ENCODE measurements around the gene KCNE3. TPM values are rescaled to one million over a fixed set of nuclear protein-coding genes. Genes with fewer than 3 reads are reported as not detected.

The KCNE3 gene
- total and polyA plus RNA-seq, 9 donors, result 3.1 to 19.9 (median 16.0) TPM

- TF ChIP-seq EP300 (IDR thresholded peaks at IDR 0.05) (no peak), CTCF (IDR thresholded peaks at IDR 0.05) (no peak), POLR2A (IDR thresholded peaks at IDR 0.05) (no peak)
Measured at GRCh38 chr11:74434528-74434927, 32.8 kb downstream of the KCNE3 start.

GRCh38 chr11:74429205-74429604 is 38.1 kb downstream of the KCNE3 start:
- no peaks in the 10 kb centered on the region for H3K4me1 ChIP-seq (ENCODE audit: insufficient read depth)
- TF ChIP-seq EP300 (IDR thresholded peaks at IDR 0.05) (no peak), CTCF (IDR thresholded peaks at IDR 0.05) (no peak), POLR2A (IDR thresholded peaks at IDR 0.05) (no peak)
- no peak for DNase-seq
- H3K27me3 ChIP-seq, result no peaks in the 10 kb centered on the region
- 66 to 74% (median 69%) methylated on average over 2 to 3 of the region's 3 CpGs for WGBS, 3 donors
- H3K36me3 ChIP-seq, result no peaks in the 10 kb centered on the region
- intact Hi-C loops (cut with DNase I), result no loop called here
- H3K27ac ChIP-seq, result no peak overlapping the region
- no peaks in the 10 kb centered on the region for H3K9me3 ChIP-seq
- no peak overlapping the region for H3K4me3 ChIP-seq

More at GRCh38 chr11:74434528-74434927, 32.8 kb downstream of the KCNE3 start:
- 46 to 58% (median 50%) methylated on average over 7 of the region's 7 CpGs for WGBS, 3 donors
- Histone ChIP-seq H3K4me3 (no peak overlapping the region), H3K27me3 (no peaks in the 10 kb centered on the region), H3K36me3 (no peaks in the 10 kb centered on the region), H3K9me3 (no peaks in the 10 kb centered on the region), H3K4me1 (ENCODE audit: insufficient read depth) (no peaks in the 10 kb centered on the region), H3K27ac (no peak overlapping the region)
- intact Hi-C loops (cut with DNase I), result no loop called here
- DNase-seq, result no peak

- Histone ChIP-seq H3K27me3 (no peaks in the 10 kb centered on the region), H3K4me3 (no peak overlapping the region), H3K4me1 (ENCODE audit: insufficient read depth) (no peaks in the 10 kb centered on the region), H3K27ac (no peak overlapping the region), H3K9me3 (no peaks in the 10 kb centered on the region), H3K36me3 (no peaks in the 10 kb centered on the region)
- intact Hi-C loops (cut with DNase I), result no loop called here
- DNase-seq, result no peak
- 89 to 95% (median 91%) methylated on average over 4 of the region's 4 CpGs for WGBS, 3 donors
- TF ChIP-seq EP300 (IDR thresholded peaks at IDR 0.05) (no peak), POLR2A (IDR thresholded peaks at IDR 0.05) (no peak), CTCF (IDR thresholded peaks at IDR 0.05) (no peak)
Measured at GRCh38 chr11:74427384-74427886, 39.9 kb downstream of the KCNE3 start.

- H3K27me3 ChIP-seq, result no peaks in the 10 kb centered on the region
- H3K27ac ChIP-seq, result no peak overlapping the region
- no peaks in the 10 kb centered on the region for H3K36me3 ChIP-seq
- no peak for DNase-seq
- intact Hi-C loops (cut with DNase I), result no loop called here
- no peak overlapping the region for H3K4me3 ChIP-seq
- TF ChIP-seq EP300 (IDR thresholded peaks at IDR 0.05), result no peak
- TF ChIP-seq POLR2A (IDR thresholded peaks at IDR 0.05), result no peak
- no peak for TF ChIP-seq CTCF (IDR thresholded peaks at IDR 0.05)
- H3K9me3 ChIP-seq, result no peaks in the 10 kb centered on the region
- H3K4me1 ChIP-seq (ENCODE audit: insufficient read depth), result no peaks in the 10 kb centered on the region
Measured at GRCh38 chr11:74425100-74425499, 42.2 kb downstream of the KCNE3 start.
